HCT116 (cell line): ENCODE data around the gene ZFP36. TPM values are rescaled to one million over a fixed set of nuclear protein-coding genes. Genes with fewer than 3 reads are reported as not detected.

Source experiments
- ATAC-seq: fragments of 200-7000 bp; cut with Tn5 transposase; 2 replicates; pipeline ENCODE4 v1.9.1; 2020; ENCODE audit warnings: mild to moderate bottlenecking, moderate library complexity
- BruUV-seq: library from RNA; stranded (reverse); fragments of 400-500 nt; replicated peaks from 2 replicates; lab custom pipeline; 2021; lab: Mats Ljungman, UMichigan
- CTCF ChIA-PET: fragments of 300-600 bp; sonication (Branson Sonifier 250); formaldehyde crosslinking; loops from one replicate; lab custom pipeline; 2021; ENCODE audit warnings: antibody characterized with exemption; lab: Charles Lee
- POLR2A ChIA-PET: fragments of 300-600, 350-600 bp; sonication (Branson Sonifier 250); formaldehyde crosslinking; loops from one replicate; lab custom pipeline; 2021; ENCODE audit warnings: antibody characterized with exemption; lab: Charles Lee
- RAD21 ChIA-PET, 2 experiments: fragments of 300-600 bp; sonication (Branson Sonifier 250); formaldehyde crosslinking; loops; one replicate each; lab custom pipeline; 2023; ENCODE audit warnings: low total read pairs in 2 of 2; ENCODE audit not compliant: uncharacterized antibody in 2 of 2, unreplicated experiment in 2 of 2, low non-redundant PET in 1 of 2; lab: Charles Lee
- DNase-seq: peaks from one replicate; pipeline ENCODE4 v3.0.0-alpha.2; 2010; ENCODE audit warnings: low read depth, low spot score
- H2AFZ ChIP-seq: fragments of 200-600 bp; shearing (Covaris generic), sonication (generic); 2 replicates; pipeline ENCODE4 v1.6.1; 2017; ENCODE audit warnings: low read depth, mixed run types, mixed read lengths, antibody characterized with exemption, low read length; ENCODE audit not compliant: poor library complexity, severe bottlenecking
- H3K27ac ChIP-seq: 2 replicates; pipeline ENCODE4 v1.5.1; 2012; ENCODE audit warnings: low read depth, low read length
- H3K27me3 ChIP-seq: fragments of 200-600 bp; sonication (generic); 2 replicates; pipeline ENCODE4 v1.6.1; 2016; ENCODE audit warnings: mixed run types, low read length, mixed read lengths; ENCODE audit not compliant: insufficient read depth
- H3K36me3 ChIP-seq, 2 experiments: fragments of 200-500 bp in 1 of 2; fragments of 200-600 bp in 1 of 2; sonication (Bioruptor generic) in 1 of 2; sonication (generic) in 1 of 2; 2 replicates each; pipeline versions ENCODE4 v1.5.1 to v1.6.1; 2014 to 2016; ENCODE audit warnings: low read length in 2 of 2, inconsistent platforms in 1 of 2, mixed read lengths in 1 of 2, mixed run types in 1 of 2; ENCODE audit not compliant: insufficient read depth in 2 of 2, control insufficient read depth in 1 of 2
- H3K4me1 ChIP-seq, 2 experiments: fragments of 200-600 bp in 1 of 2; sonication (generic) in 1 of 2; 2 replicates each; pipeline versions ENCODE4 v1.5.1 to v1.6.1; 2012 to 2017; ENCODE audit warnings: low read length in 2 of 2, inconsistent platforms in 1 of 2, mild to moderate bottlenecking in 1 of 2, mixed read lengths in 1 of 2, mixed run types in 1 of 2, moderate library complexity in 1 of 2; ENCODE audit not compliant: insufficient read depth in 2 of 2, control insufficient read depth in 1 of 2
- H3K4me2 ChIP-seq: fragments of 200-600 bp; sonication (generic); 2 replicates; pipeline ENCODE4 v1.6.1; 2017; ENCODE audit warnings: mixed run types, low read length, mixed read lengths
- H3K4me3 ChIP-seq, 2 experiments: fragments of 200-600 bp in 1 of 2; sonication (generic) in 1 of 2; replicated peaks in 1 of 2; 2 replicates each; pipeline ENCODE4 v1.5.1; 2011 to 2016; ENCODE audit warnings: low read length in 2 of 2, control low read depth in 1 of 2, low read depth in 1 of 2, mild to moderate bottlenecking in 1 of 2, mixed read lengths in 1 of 2, mixed run types in 1 of 2
- H3K79me2 ChIP-seq: fragments of 200-600 bp; sonication (generic); 2 replicates; pipeline ENCODE4 v1.6.1; 2017; ENCODE audit warnings: mild to moderate bottlenecking, mixed run types, low read length, moderate library complexity, mixed read lengths; ENCODE audit not compliant: insufficient read depth
- H3K9ac ChIP-seq: fragments of 200-600 bp; sonication (generic); 2 replicates; pipeline ENCODE4 v1.6.1; 2016; ENCODE audit warnings: low read length, mixed read lengths
- H3K9me2 ChIP-seq: fragments of 200-600 bp; sonication (generic), shearing (Covaris generic); 2 replicates; pipeline ENCODE4 v1.6.1; 2017; ENCODE audit warnings: mixed run types, mild to moderate bottlenecking, moderate library complexity; ENCODE audit not compliant: insufficient read depth
- H3K9me3 ChIP-seq, 2 experiments: fragments of 200-500 bp in 1 of 2; fragments of 200-600 bp in 1 of 2; sonication (Bioruptor generic) in 1 of 2; sonication (generic) in 1 of 2; 2 replicates each; pipeline ENCODE4 v1.6.1; 2014 to 2017; ENCODE audit warnings: low read length in 2 of 2, mixed read lengths in 2 of 2, inconsistent platforms in 1 of 2, low read depth in 1 of 2, mild to moderate bottlenecking in 1 of 2, mixed run types in 1 of 2, moderate library complexity in 1 of 2; ENCODE audit not compliant: control insufficient read depth in 1 of 2, insufficient read depth in 1 of 2
- H4K20me1 ChIP-seq: fragments of 200-600 bp; sonication (generic), shearing (Covaris generic); 2 replicates; pipeline ENCODE4 v1.6.1; 2017; ENCODE audit warnings: mixed run types, mild to moderate bottlenecking, moderate library complexity; ENCODE audit not compliant: insufficient read depth
- CEBPB ChIP-seq: IDR thresholded peaks from 2 replicates; pipeline ENCODE4 v1.6.1; 2012; ENCODE audit warnings: low read depth
- EZH2 ChIP-seq: fragments of 200-600 bp; sonication (generic); IDR thresholded peaks from 2 replicates; pipeline ENCODE4 v1.6.1; 2017; ENCODE audit warnings: antibody characterized with exemption, mixed run types
- EZH2phosphoT487 ChIP-seq: fragments of 200-600 bp; IDR thresholded peaks from 2 replicates; pipeline ENCODE4 v1.6.1; 2018; ENCODE audit warnings: antibody characterized with exemption, borderline replicate concordance
- FOSL1 ChIP-seq: IDR thresholded peaks from 2 replicates; pipeline ENCODE4 v1.6.1; 2012; ENCODE audit warnings: low read depth
- JUND ChIP-seq: IDR thresholded peaks from 2 replicates; pipeline ENCODE4 v1.6.1; 2012
- POLR2A ChIP-seq: IDR thresholded peaks from 2 replicates; pipeline ENCODE4 v1.7.0; 2011; ENCODE audit warnings: borderline replicate concordance; ENCODE audit not compliant: insufficient read depth, insufficient read length; ENCODE audit errors: extremely low read depth
- POLR2AphosphoS5 ChIP-seq: IDR thresholded peaks from 2 replicates; pipeline ENCODE4 v1.6.1; 2011; ENCODE audit warnings: mild to moderate bottlenecking, low read depth, low read length, moderate library complexity
- SIN3A ChIP-seq: IDR thresholded peaks from 2 replicates; pipeline ENCODE4 v1.6.1; 2012; ENCODE audit warnings: low read depth
- SP1 ChIP-seq: IDR thresholded peaks from 2 replicates; pipeline ENCODE4 v1.6.1; 2012; ENCODE audit warnings: low read depth
- SRF ChIP-seq: IDR thresholded peaks from 2 replicates; pipeline ENCODE4 v1.6.1; 2012; ENCODE audit warnings: low read depth
- TCF7L2 ChIP-seq: IDR thresholded peaks from 2 replicates; pipeline ENCODE4 v1.7.0; 2011; ENCODE audit warnings: borderline replicate concordance, inconsistent platforms; ENCODE audit not compliant: insufficient read depth, insufficient read length; ENCODE audit errors: extremely low read depth
- YY1 ChIP-seq: IDR thresholded peaks from 2 replicates; pipeline ENCODE4 v1.6.1; 2011; ENCODE audit warnings: low read length, low read depth, moderate library complexity, mild to moderate bottlenecking; ENCODE audit not compliant: insufficient replicate concordance; ENCODE audit errors: extremely low read depth
- ZFX ChIP-seq: fragments of 450-650 bp; IDR thresholded peaks from 2 replicates; pipeline ENCODE4 v1.6.1; 2017
- ZNF274 ChIP-seq: fragments of 200-500 bp; sonication (Bioruptor generic); IDR thresholded peaks from 2 replicates; pipeline ENCODE4 v1.6.1; 2014; ENCODE audit warnings: mild to moderate bottlenecking, low read depth, low read length, inconsistent platforms
- intact Hi-C: fragments of 100-400 bp; cut with micrococcal nuclease; formaldehyde crosslinking; loops from 2 replicates; pipeline ENCODE4 v1.10.0; 2022
- total RNA-seq: library from RNA; stranded (reverse); gene quantifications from one replicate; pipeline ENCODE4 v1.2.1, GENCODE V29; 2021; ENCODE audit not compliant: unreplicated experiment
- TF ChIP-seq, protein P1 (sequence below): IDR thresholded peaks from 2 replicates; pipeline ENCODE4 v1.6.1; 2012; ENCODE audit warnings: low read depth
- TF ChIP-seq, protein P2 (sequence below): IDR thresholded peaks from 2 replicates; pipeline ENCODE4 v1.6.1; 2011; ENCODE audit warnings: mild to moderate bottlenecking, low read length, moderate library complexity; ENCODE audit not compliant: insufficient replicate concordance; ENCODE audit errors: extremely low read depth
- TF ChIP-seq, protein P3 (sequence below): IDR thresholded peaks from 2 replicates; pipeline ENCODE4 v1.6.1; 2012
- TF ChIP-seq, protein P4 (sequence below): IDR thresholded peaks from 2 replicates; pipeline ENCODE4 v1.6.1; 2012
- TF ChIP-seq, protein P5 (sequence below), 3 experiments: fragments of 200-600 bp in 1 of 3; sonication (generic) in 1 of 3; IDR thresholded peaks in 2 of 3; conservative IDR thresholded peaks in 1 of 3; 2 replicates each; pipeline ENCODE4 v1.5.1; 2012 to 2017; ENCODE audit warnings: low read depth in 2 of 3, low read length in 2 of 3, antibody characterized with exemption in 1 of 3, borderline replicate concordance in 1 of 3, control low read depth in 1 of 3, mild to moderate bottlenecking in 1 of 3, mixed read lengths in 1 of 3, mixed run types in 1 of 3, moderate library complexity in 1 of 3; ENCODE audit not compliant: insufficient read depth in 1 of 3

Gene ZFP36
- total RNA-seq, 1 experiment from 2014 or later: 131 TPM

DNA sequence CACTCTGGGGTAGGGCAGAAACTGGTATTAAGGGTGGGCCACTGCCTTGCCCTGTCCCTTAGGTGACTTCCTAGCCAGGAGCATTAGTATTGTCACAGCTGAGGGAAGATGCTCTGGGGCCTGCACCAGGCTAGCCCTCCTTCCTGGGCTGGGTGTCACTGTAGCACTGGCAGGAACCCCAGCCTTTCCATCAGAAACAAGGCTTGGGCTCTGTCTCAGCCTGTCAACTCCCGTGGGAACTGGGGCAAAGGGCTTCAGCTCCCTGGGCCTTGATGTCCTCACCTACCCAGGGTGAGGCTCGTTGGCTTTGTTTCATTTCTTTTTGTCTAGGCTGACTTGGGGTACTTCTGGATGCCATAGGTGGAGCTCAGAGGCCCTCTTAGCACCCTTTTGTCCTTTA lies 33.7 kb upstream of the ZFP36 start (continued):
- TF ChIP-seq EZH2phosphoT487 (no peak), SP1 (no peak), POLR2A (no peak)
- TF ChIP-seq, protein P1, sequence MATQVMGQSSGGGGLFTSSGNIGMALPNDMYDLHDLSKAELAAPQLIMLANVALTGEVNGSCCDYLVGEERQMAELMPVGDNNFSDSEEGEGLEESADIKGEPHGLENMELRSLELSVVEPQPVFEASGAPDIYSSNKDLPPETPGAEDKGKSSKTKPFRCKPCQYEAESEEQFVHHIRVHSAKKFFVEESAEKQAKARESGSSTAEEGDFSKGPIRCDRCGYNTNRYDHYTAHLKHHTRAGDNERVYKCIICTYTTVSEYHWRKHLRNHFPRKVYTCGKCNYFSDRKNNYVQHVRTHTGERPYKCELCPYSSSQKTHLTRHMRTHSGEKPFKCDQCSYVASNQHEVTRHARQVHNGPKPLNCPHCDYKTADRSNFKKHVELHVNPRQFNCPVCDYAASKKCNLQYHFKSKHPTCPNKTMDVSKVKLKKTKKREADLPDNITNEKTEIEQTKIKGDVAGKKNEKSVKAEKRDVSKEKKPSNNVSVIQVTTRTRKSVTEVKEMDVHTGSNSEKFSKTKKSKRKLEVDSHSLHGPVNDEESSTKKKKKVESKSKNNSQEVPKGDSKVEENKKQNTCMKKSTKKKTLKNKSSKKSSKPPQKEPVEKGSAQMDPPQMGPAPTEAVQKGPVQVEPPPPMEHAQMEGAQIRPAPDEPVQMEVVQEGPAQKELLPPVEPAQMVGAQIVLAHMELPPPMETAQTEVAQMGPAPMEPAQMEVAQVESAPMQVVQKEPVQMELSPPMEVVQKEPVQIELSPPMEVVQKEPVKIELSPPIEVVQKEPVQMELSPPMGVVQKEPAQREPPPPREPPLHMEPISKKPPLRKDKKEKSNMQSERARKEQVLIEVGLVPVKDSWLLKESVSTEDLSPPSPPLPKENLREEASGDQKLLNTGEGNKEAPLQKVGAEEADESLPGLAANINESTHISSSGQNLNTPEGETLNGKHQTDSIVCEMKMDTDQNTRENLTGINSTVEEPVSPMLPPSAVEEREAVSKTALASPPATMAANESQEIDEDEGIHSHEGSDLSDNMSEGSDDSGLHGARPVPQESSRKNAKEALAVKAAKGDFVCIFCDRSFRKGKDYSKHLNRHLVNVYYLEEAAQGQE: no peak

DNA sequence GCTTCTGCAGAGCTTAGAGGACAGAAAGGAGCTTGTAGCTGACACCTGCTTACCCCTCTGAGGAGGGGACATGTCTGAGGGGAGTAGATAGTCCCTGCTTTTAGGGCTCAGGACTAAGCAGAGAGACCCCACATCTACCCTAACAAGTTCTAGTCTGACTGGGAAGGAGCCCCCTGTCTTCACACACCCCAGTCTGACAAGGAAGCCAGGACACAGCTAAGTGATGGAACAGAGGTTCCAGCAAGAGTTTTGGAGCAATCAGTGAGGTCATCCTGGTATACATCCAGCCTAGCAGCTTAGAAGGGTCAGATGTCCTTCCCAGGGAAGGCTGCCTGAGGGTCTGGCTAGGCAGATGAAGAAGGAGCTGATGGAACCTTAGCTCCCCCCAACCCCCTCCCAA lies 30.7 kb upstream of the ZFP36 start:
- ChIA-PET POLR2A (interaction anchor here (1.1 kb wide), 1 partner anchor 15 kb away, joined by 4 read pairs; the partner anchor contains the start of genes MED29 and PAF1), RAD21 (no interaction called here), CTCF (no interaction called here)
- intact Hi-C loops: no loop called here
- no TSS peak for BruUV-seq
- H3K9ac ChIP-seq: no peak overlapping the region
- H3K4me3 ChIP-seq: no peak overlapping the region
- H3K79me2 ChIP-seq: no peaks in the 10 kb centered on the region
- no peaks in the 10 kb centered on the region for H4K20me1 ChIP-seq
- ATAC-seq (no peak), DNase-seq (no peak)
- H3K27ac ChIP-seq: no peak overlapping the region
- no peaks in the 10 kb centered on the region for H3K9me3 ChIP-seq
- H3K9me2 ChIP-seq: no peaks in the 10 kb centered on the region
- peaks cover 51 to 58% of the 10 kb centered on the region in 2 experiments for H3K36me3 ChIP-seq
- no peaks in the 10 kb centered on the region for H3K4me1 ChIP-seq
- H3K27me3 ChIP-seq: no peaks in the 10 kb centered on the region
- H3K4me2 ChIP-seq: no peak overlapping the region
- no peak overlapping the region for H2AFZ ChIP-seq
- no peak for TF ChIP-seq FOSL1
- no peak for TF ChIP-seq ZNF274
- TF ChIP-seq JUND: no peak
- no peak for TF ChIP-seq ZFX
- TF ChIP-seq YY1: no peak
- TF ChIP-seq, protein P2, sequence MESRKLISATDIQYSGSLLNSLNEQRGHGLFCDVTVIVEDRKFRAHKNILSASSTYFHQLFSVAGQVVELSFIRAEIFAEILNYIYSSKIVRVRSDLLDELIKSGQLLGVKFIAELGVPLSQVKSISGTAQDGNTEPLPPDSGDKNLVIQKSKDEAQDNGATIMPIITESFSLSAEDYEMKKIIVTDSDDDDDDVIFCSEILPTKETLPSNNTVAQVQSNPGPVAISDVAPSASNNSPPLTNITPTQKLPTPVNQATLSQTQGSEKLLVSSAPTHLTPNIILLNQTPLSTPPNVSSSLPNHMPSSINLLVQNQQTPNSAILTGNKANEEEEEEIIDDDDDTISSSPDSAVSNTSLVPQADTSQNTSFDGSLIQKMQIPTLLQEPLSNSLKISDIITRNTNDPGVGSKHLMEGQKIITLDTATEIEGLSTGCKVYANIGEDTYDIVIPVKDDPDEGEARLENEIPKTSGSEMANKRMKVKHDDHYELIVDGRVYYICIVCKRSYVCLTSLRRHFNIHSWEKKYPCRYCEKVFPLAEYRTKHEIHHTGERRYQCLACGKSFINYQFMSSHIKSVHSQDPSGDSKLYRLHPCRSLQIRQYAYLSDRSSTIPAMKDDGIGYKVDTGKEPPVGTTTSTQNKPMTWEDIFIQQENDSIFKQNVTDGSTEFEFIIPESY: no peak
- no peak for TF ChIP-seq POLR2A
- no peak for TF ChIP-seq EZH2
- no peak for TF ChIP-seq SIN3A
- TF ChIP-seq, protein P3, sequence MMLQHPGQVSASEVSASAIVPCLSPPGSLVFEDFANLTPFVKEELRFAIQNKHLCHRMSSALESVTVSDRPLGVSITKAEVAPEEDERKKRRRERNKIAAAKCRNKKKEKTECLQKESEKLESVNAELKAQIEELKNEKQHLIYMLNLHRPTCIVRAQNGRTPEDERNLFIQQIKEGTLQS: no peak
- no peak for TF ChIP-seq TCF7L2
- no peak for TF ChIP-seq SRF
- TF ChIP-seq, protein P4, sequence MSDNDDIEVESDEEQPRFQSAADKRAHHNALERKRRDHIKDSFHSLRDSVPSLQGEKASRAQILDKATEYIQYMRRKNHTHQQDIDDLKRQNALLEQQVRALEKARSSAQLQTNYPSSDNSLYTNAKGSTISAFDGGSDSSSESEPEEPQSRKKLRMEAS: no peak
- TF ChIP-seq CEBPB: no peak
- TF ChIP-seq, protein P5, sequence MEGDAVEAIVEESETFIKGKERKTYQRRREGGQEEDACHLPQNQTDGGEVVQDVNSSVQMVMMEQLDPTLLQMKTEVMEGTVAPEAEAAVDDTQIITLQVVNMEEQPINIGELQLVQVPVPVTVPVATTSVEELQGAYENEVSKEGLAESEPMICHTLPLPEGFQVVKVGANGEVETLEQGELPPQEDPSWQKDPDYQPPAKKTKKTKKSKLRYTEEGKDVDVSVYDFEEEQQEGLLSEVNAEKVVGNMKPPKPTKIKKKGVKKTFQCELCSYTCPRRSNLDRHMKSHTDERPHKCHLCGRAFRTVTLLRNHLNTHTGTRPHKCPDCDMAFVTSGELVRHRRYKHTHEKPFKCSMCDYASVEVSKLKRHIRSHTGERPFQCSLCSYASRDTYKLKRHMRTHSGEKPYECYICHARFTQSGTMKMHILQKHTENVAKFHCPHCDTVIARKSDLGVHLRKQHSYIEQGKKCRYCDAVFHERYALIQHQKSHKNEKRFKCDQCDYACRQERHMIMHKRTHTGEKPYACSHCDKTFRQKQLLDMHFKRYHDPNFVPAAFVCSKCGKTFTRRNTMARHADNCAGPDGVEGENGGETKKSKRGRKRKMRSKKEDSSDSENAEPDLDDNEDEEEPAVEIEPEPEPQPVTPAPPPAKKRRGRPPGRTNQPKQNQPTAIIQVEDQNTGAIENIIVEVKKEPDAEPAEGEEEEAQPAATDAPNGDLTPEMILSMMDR (IDR thresholded peaks at IDR 0.05 in 2 of 3, conservative IDR thresholded peaks at IDR 0.05 in 1 of 3; ENCODE audit: borderline replicate concordance in 1 of 3, insufficient read depth in 1 of 3, low read depth in 2 of 3, low read length in 2 of 3): no peak
- no peak for TF ChIP-seq POLR2AphosphoS5
